ENCODE measurements around the gene KCNH5.

The KCNH5 gene

DNA sequence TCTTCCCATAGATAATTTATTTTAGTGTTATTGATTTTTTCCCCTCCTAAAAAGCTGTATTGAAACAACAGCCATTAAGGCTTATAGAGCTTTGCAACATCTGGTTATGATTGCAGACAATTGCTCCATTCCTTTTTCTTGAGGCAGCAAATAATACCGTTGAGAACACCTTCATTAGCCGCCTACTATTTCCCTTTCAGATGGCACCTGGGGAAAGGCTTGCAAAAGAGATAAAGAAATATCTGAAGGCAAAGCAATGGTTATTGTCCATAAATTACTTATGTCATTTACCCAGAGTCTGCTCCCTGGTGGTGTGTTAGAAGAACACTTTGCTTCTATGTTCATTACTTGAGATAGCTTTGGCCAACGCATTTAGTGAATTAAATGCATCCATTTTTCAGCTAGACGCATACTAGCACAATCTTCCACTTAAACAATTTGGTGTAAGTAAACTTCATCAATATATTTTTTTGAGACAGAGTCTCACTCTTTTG, 377.8 kb downstream of the KCNH5 start:
- DNase-seq, result no peak

DNA sequence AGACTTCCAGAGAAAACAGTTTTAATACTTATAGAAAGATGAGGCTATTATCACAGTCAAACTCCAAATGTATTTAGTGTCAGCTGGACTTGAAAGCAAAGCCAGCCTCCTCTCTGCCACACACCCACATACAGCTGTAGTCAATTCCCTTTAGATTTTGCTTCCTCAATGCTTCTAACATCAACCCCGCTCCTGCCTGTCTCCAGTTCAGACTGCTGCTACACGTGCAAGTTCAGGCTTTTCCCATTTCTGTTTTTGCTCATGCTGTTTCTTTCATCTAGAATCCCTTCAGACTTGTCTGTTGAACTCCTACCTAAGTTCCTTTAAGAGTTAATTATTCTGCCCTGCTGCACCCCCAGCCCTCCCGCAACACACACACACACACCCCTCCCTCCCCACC, 380.0 kb downstream of the KCNH5 start:
- no peak for DNase-seq

DNA sequence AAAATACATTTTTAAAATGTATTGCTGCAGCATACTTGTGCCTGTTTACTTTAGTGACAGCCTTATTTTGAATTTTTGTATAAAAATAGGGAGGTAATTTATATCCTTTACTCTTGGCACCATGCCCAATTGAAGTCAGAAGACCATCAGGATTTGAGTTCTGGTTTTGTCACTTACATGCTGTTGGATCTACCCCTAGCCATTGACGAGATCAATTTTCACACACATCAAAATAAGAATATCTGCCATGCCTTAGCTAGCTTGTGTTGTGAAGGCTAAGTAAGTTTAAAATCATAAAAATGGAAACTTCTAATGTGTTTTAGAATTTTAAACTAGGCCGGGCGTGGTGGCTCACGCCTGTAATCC, 381.8 kb downstream of the KCNH5 start:
- DNase-seq, result no peak

- DNase-seq, result no peak
Measured at GRCh38 chr14:62662811-62663455, 382.3 kb downstream of the KCNH5 start.

DNA sequence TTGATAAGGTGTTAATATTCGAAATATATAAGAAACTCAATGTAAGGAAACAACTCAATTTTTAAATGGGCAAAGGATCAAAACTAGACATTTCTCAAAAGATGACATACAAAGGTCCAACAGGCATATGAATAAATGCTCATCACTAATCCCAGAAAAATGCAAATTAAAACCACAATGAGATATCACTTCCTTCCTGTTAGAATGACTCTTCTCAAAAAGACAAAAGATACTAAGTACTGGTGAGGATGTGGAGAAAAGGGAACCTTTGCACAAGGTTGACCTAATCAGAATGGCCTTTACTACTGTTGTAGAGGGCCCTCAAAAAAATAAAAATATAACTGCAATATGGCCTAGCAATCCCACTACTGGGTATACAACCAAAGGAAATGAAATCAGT, 383.4 kb downstream of the KCNH5 start:
- no peak for DNase-seq

DNA sequence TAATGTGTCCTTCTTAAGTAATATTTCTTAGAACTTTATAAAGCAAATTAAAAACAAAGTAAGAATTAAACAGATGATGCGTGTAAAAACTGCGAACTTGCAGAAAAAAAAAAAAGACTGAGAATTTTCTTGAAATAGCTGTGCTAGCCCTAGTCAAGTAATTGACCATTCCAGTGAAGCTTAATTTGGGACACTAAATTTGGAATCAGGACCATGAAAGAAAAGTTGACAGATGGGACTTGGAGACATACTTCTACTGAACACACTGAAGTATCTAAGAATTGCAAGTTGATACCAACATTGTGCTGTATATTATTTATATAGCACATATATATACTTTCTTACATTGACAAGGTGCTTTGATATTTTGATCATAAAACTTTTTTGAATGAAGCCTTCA, 386.6 kb downstream of the KCNH5 start:
- DNase-seq, result no peak

GRCh38 chr14:62657376-62657775, 387.9 kb downstream of the KCNH5 start:
- no peak for DNase-seq

DNA sequence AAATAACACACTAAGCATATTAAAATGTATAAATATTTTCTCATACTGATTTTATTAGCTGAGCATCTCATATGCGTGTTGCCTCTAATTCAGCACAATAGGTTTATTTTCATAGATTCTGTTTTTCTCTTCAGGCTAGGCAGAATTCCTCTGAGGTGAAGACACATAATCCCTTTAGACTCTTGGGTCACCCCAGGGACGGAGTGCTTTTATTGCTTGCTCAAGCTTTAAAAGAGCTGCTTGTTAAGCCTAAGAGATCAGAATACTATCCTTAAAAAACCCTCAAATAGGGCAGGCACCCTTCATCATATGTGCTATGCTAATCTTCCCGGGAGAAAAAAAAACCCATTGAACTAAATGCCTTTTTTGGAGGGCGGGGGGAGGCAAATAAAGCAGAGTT, 390.1 kb downstream of the KCNH5 start:
- no peak for DNase-seq

GRCh38 chr14:62654641-62655040, 390.6 kb downstream of the KCNH5 start:
- no peak for DNase-seq
